ENCODE data around the gene VPS26A. TPM values are rescaled to one million over a fixed set of nuclear protein-coding genes. Genes with fewer than 3 reads are reported as not detected.

VPS26A gene
- total RNA-seq, 1 experiment from 2014 or later: 44.7 TPM

DNA sequence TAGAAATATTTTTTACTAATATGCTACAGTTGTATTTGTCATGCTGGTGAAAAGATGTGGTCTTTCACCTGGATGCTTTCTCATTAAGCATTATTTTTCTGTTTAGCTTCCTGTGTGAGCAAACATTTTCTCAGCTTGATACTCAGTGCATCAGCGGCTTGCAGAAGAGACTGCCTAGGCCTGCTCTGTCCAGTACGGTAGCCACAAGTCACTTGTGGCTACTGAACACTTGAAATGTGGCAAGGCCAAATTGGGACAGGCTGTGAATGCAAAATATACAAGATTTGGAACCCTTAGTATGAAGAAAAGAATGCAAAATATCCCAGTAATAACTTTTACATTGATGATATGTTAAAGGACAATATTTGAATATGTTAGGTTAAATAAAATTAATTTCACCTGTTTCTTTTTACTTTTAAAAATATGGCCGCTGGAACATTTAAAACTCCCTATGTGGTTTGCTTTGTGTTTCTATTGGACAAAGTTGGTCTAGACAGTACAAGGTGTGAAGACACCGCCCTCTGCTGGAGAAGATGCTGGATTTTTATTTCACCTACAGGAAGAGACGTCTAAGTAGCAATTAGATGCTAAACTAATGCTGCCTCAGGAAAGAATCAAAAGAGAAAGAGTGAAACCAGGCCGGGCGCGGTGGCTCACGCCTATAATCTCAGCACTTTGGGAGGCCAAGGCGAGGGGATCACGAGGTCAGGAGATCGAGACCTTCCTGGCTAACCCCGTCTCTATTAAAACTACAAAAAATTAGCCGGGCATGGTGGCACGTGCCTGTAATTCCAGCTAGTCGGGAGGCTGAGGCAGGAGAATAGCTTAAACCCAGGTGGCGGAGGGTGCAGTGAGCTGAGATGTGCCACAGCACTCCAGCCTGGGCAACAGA is 30.8 kb upstream of the VPS26A start:
- no TSS peak for BruUV-seq (replicated peaks)
- Histone ChIP-seq H3K9ac (ENCODE audit: low read length) (no peak overlapping the region), H3K9me2 (replicated peaks; ENCODE audit: low read length) (no peaks in the 10 kb centered on the region), H3K4me1 (ENCODE audit: insufficient read depth, low read length) (peaks cover 43% of the 10 kb centered on the region), H3F3A (ENCODE audit: low read length, unreplicated experiment) (peaks cover 12% of the 10 kb centered on the region), H3K4me2 (ENCODE audit: low read length) (peak overlapping the region; percentile 49), H3K27me3 (ENCODE audit: low read length) (no peaks in the 10 kb centered on the region), H4K20me1 (ENCODE audit: low read length) (peaks cover 10% of the 10 kb centered on the region), H3K4me3 (ENCODE audit: low read length) (no peak overlapping the region), H3K9me3 (ENCODE audit: low read length) (no peaks in the 10 kb centered on the region), H3K79me2 (ENCODE audit: low read length) (peaks cover 91% of the 10 kb centered on the region), H3K36me3 (ENCODE audit: low read depth, low read length) (peaks cover 14% of the 10 kb centered on the region), H2AFZ (ENCODE audit: low read length) (peak overlapping the region; percentile 39; the same call in 1 of the 2 replicates), H3K27ac (ENCODE audit: low read length) (peak overlapping the region; percentile 9; the same call in 1 of the 2 replicates)
- CTCF ChIA-PET: interaction anchor here (1.1 to 3.0 kb wide), 2 partner anchors 32 to 88 kb away, joined by 4 to 21 read pairs; no protein-coding TSS in a partner anchor
- intact Hi-C loops (cut with micrococcal nuclease): loop anchor here (1.0 kb wide), 2 partner anchors 30 to 88 kb away; no protein-coding TSS in a partner anchor
- DNase-seq (peak; percentile 97), ATAC-seq (peak; percentile 66)
- TF ChIP-seq EZH2phosphoT487 (IDR thresholded peaks at IDR 0.05; ENCODE audit: borderline replicate concordance, low read length) (no peak), EZH2 (IDR thresholded peaks at IDR 0.05; ENCODE audit: low read length, unreplicated experiment) (no peak)
- TF ChIP-seq, protein P1, sequence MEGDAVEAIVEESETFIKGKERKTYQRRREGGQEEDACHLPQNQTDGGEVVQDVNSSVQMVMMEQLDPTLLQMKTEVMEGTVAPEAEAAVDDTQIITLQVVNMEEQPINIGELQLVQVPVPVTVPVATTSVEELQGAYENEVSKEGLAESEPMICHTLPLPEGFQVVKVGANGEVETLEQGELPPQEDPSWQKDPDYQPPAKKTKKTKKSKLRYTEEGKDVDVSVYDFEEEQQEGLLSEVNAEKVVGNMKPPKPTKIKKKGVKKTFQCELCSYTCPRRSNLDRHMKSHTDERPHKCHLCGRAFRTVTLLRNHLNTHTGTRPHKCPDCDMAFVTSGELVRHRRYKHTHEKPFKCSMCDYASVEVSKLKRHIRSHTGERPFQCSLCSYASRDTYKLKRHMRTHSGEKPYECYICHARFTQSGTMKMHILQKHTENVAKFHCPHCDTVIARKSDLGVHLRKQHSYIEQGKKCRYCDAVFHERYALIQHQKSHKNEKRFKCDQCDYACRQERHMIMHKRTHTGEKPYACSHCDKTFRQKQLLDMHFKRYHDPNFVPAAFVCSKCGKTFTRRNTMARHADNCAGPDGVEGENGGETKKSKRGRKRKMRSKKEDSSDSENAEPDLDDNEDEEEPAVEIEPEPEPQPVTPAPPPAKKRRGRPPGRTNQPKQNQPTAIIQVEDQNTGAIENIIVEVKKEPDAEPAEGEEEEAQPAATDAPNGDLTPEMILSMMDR (conservative IDR thresholded peaks at IDR 0.05; ENCODE audit: low read depth, low read length): peak; percentile 97
- POLR2A ChIA-PET (ENCODE audit: unreplicated experiment): no interaction called here

DNA sequence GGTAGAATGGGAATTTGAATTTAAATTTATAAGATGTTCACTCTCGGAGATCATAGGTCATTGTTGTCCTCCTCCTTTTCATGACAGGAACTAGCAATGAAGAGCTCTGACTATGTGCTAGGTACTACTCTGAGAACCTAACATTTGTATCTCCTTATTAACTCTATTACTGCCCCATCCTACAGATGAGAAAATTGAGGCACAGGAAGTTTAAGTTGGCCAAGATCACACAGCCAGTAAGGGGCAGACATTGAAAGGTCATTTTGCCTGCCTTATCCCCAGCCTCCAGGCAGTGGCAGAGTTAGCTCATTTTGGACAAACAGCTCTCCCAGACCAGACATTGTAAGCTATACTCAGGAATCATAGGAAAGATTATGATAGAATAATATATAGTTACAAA is 30.0 kb upstream of the VPS26A start:
- Histone ChIP-seq H4K20me1 (ENCODE audit: low read length) (peaks cover 10% of the 10 kb centered on the region), H3K27ac (ENCODE audit: low read length) (no peak overlapping the region), H3F3A (ENCODE audit: low read length, unreplicated experiment) (peaks cover 6% of the 10 kb centered on the region), H2AFZ (ENCODE audit: low read length) (no peak overlapping the region), H3K4me1 (ENCODE audit: insufficient read depth, low read length) (peaks cover 38% of the 10 kb centered on the region), H3K4me2 (ENCODE audit: low read length) (no peak overlapping the region), H3K9ac (ENCODE audit: low read length) (no peak overlapping the region), H3K9me2 (replicated peaks; ENCODE audit: low read length) (no peaks in the 10 kb centered on the region), H3K27me3 (ENCODE audit: low read length) (no peaks in the 10 kb centered on the region), H3K36me3 (ENCODE audit: low read depth, low read length) (peaks cover 15% of the 10 kb centered on the region), H3K4me3 (ENCODE audit: low read length) (no peak overlapping the region), H3K79me2 (ENCODE audit: low read length) (peaks cover 84% of the 10 kb centered on the region), H3K9me3 (ENCODE audit: low read length) (no peaks in the 10 kb centered on the region)
- intact Hi-C loops (cut with micrococcal nuclease): loop anchor here (1.0 kb wide), 2 partner anchors 29 to 89 kb away; no protein-coding TSS in a partner anchor
- peak; percentile 30 for DNase-seq
- BruUV-seq (replicated peaks): no TSS peak
- CTCF ChIA-PET: interaction anchor here (0.6 to 3.0 kb wide), 5 partner anchors 31 to 90 kb away, joined by 3 to 21 read pairs (median 3); no protein-coding TSS in a partner anchor
- TF ChIP-seq EZH2 (IDR thresholded peaks at IDR 0.05; ENCODE audit: low read length, unreplicated experiment): no peak
- TF ChIP-seq, protein P1 (conservative IDR thresholded peaks at IDR 0.05; ENCODE audit: low read depth, low read length): no peak
- TF ChIP-seq EZH2phosphoT487 (IDR thresholded peaks at IDR 0.05; ENCODE audit: borderline replicate concordance, low read length): no peak
- peak; percentile 34 for ATAC-seq
- POLR2A ChIA-PET (ENCODE audit: unreplicated experiment): interaction anchor here (0.7 kb wide), 1 partner anchor 14 kb away, joined by 3 read pairs; no protein-coding TSS in a partner anchor

Measured in PC-3 (cell line).